GM21786 (cell line): Measurements from ENCODE around the gene ARL17A.
"Not testable (repeated sequence)": the region's sequence is repeated elsewhere in the genome, so short reads cannot be mapped to it uniquely, and the experiment has no call there.

Source experiments
- ATAC-seq: cut with Tn5 transposase; IDR thresholded peaks from one replicate; pipeline ENCODE4 v1.9.1; 2021; ENCODE audit not compliant: unreplicated experiment

Gene ARL17A

GRCh38 chr17:46579083-46580075, at the start of gene ARL17A:
Gene ARL17A (minus strand): TSS chr17:46579691. CDS start chr17:46576322, 3,369 bp downstream.
- peak; percentile 80 for ATAC-seq

- ATAC-seq = not testable (repeated sequence)
Measured at GRCh38 chr17:46628753-46629436, 49.4 kb upstream of the ARL17A start.

- ATAC-seq = not testable (repeated sequence)
Measured at GRCh38 chr17:46627452-46627851, 48.0 kb upstream of the ARL17A start.

- not testable (repeated sequence) for ATAC-seq
Measured at GRCh38 chr17:46624726-46625125, 45.2 kb upstream of the ARL17A start.

- ATAC-seq = not testable (repeated sequence)
Measured at GRCh38 chr17:46623790-46624189, 44.3 kb upstream of the ARL17A start.

GRCh38 chr17:46618975-46619374, 39.5 kb upstream of the ARL17A start:
- ATAC-seq = not testable (repeated sequence)

GRCh38 chr17:46617121-46617520, 37.6 kb upstream of the ARL17A start:
- ATAC-seq = not testable (repeated sequence)

- ATAC-seq = not testable (repeated sequence)
Measured at GRCh38 chr17:46613876-46614275, 34.4 kb upstream of the ARL17A start.

- not testable (repeated sequence) for ATAC-seq
Measured at GRCh38 chr17:46611304-46611703, 31.8 kb upstream of the ARL17A start.

- ATAC-seq = peak; percentile 78
Measured at GRCh38 chr17:46603125-46603524, 23.6 kb upstream of the ARL17A start.

- not testable (repeated sequence) for ATAC-seq
Measured at GRCh38 chr17:46600767-46601166, 21.3 kb upstream of the ARL17A start.

GRCh38 chr17:46598344-46598931, 18.9 kb upstream of the ARL17A start:
- ATAC-seq = not testable (repeated sequence)

GRCh38 chr17:46591332-46591731, 11.8 kb upstream of the ARL17A start:
- ATAC-seq = not testable (repeated sequence)

GRCh38 chr17:46590157-46591146, 11.0 kb upstream of the ARL17A start, which contains the start of gene NSF:
Gene NSF (plus strand): TSS chr17:46590669. CDS start chr17:46590776, 107 bp downstream.
- ATAC-seq = peak; percentile 58

- ATAC-seq = not testable (repeated sequence)
Measured at GRCh38 chr17:46585444-46585843, 6.0 kb upstream of the ARL17A start.

GRCh38 chr17:46580082-46580481, 591 bp upstream of the ARL17A start:
- ATAC-seq = not testable (repeated sequence)

GRCh38 chr17:46571796-46572195, 7.7 kb downstream of the ARL17A start:
- ATAC-seq = not testable (repeated sequence)

GRCh38 chr17:46566980-46567379, 12.5 kb downstream of the ARL17A start:
- ATAC-seq = not testable (repeated sequence)

- not testable (repeated sequence) for ATAC-seq
Measured at GRCh38 chr17:46566284-46566683, 13.2 kb downstream of the ARL17A start.

GRCh38 chr17:46560048-46560447, 19.4 kb downstream of the ARL17A start:
- ATAC-seq = not testable (repeated sequence)
